ENCODE results near the gene OS9. TPM values are rescaled to one million over a fixed set of nuclear protein-coding genes. Genes with fewer than 3 reads are reported as not detected.
A peak's percentile ranks its signal among the peaks of the same experiment; 100 is the strongest.

Gene OS9
- total and polyA plus RNA-seq, 9 of the 15 experiments (the other 6 are each of a cell fraction or from before 2014, with no cell fraction given), result 4.6 to 105 (median 89.5) TPM

DNA sequence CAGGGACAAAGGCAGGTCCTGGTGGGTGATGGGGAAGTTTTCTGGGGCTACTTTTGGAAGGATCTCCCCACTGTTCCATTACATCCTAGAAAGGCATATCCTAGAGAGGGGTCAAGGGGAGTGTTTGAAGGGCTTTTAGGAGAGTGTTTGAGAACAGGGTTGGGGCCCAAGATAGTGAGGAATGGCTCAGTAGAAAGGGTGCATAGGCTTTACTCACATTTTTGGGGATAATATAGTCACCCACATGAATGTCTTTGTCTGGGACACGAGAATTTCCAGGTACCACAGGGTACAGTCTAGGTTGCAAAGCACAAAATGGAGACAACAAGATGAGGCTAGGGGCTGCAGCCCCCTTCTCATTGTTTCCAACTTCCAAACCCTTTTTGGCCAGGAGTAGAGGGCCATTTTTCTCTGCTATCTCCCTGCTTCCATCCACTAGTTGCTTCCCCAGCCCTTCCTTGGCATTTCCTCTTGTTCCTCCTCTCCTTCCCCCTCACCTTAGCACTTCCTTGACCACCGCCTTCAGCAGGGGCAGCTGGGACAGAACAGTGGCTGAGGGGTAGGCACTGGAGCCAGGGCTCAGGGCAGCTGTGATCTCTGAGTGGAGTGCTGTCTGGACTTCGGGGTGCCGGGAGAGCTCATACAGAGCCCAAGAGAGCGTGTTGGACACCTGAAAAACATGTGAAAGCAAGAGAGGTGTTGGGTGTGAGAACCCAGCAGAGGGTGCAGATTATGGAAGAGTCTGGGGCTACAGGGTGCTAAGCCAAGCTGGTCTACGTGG is 70.1 kb downstream of the OS9 start:
- H3K4me3 ChIP-seq, result no peak overlapping the region
- ChIA-PET CTCF (ENCODE audit: low intra/inter-chr PET ratio) (no interaction called here), POLR2A (interaction anchor here (0.7 kb wide), 2 partner anchors 8 to 122 kb away, joined by 3 to 5 read pairs; partner anchors contain the start of genes EEF1AKMT3 and METTL1)
- H3K27ac ChIP-seq (ENCODE audit: extremely low read depth, low read depth, low read length), result no peak overlapping the region
- H3K4me2 ChIP-seq (ENCODE audit: insufficient read depth, low read length), result no peak overlapping the region
- no peaks in the 10 kb centered on the region for H3K9me3 ChIP-seq (replicated peaks; ENCODE audit: control insufficient read depth, insufficient read depth, low read depth, low read length)
- 0 out of 4 replicates have a peak overlapping the region, but pooled peaks of 1 of the 2 experiments have one; percentile 22 for H3K9ac ChIP-seq (ENCODE audit: insufficient read depth in 1 of 2, low read depth in 2 of 2, low read length in 2 of 2)
- no peaks in the 10 kb centered on the region for H4K20me1 ChIP-seq (replicated peaks; ENCODE audit: control insufficient read depth, insufficient read depth, low read length)
- in situ Hi-C loops (cut with MboI) (no loop called here), intact Hi-C loops (cut with micrococcal nuclease) (no loop called here)
- DNase-seq (ENCODE audit: extremely low read depth in 1 of 4, low spot score in 3 of 4) (no peak), FAIRE-seq (no peak), ATAC-seq (no peak)
- no peaks in the 10 kb centered on the region for H3K27me3 ChIP-seq (ENCODE audit: control insufficient read depth in 2 of 2, insufficient read depth in 2 of 2, low read length in 2 of 2)
- no peaks in the 10 kb centered on the region for H3K79me2 ChIP-seq (ENCODE audit: control insufficient read depth, insufficient read depth, low read length)
- H3K9me1 ChIP-seq (ENCODE audit: control insufficient read depth, insufficient read depth, low read length), result no peaks in the 10 kb centered on the region
- peaks cover 8 to 25% of the 10 kb centered on the region in 2 experiments for H3K4me1 ChIP-seq (replicated peaks in 1 of 2; ENCODE audit: control insufficient read depth in 2 of 2, insufficient read depth in 2 of 2, low read length in 2 of 2)
- H2AFZ ChIP-seq (ENCODE audit: low read depth, low read length), result no peak overlapping the region
- BruUV-seq (replicated peaks), result no TSS peak
- 58% methylated on average over 6 of the region's 6 CpGs for WGBS (ENCODE audit: insufficient coverage, low coverage, missing lambda C conversion rate)
- peaks cover 14% of the 10 kb centered on the region; the same call in 2 of the 3 replicates for H3K36me3 ChIP-seq (ENCODE audit: control insufficient read depth, insufficient read depth, low read length)
- TF ChIP-seq HMG20B (CRISPR knock-in tag; IDR thresholded peaks at IDR 0.05) (no peak), KAT7 (CRISPR knock-in tag; IDR thresholded peaks at IDR 0.05; ENCODE audit: borderline replicate concordance) (no peak), PHTF2 (CRISPR knock-in tag; IDR thresholded peaks at IDR 0.05) (no peak)
- TF ChIP-seq, protein P1, sequence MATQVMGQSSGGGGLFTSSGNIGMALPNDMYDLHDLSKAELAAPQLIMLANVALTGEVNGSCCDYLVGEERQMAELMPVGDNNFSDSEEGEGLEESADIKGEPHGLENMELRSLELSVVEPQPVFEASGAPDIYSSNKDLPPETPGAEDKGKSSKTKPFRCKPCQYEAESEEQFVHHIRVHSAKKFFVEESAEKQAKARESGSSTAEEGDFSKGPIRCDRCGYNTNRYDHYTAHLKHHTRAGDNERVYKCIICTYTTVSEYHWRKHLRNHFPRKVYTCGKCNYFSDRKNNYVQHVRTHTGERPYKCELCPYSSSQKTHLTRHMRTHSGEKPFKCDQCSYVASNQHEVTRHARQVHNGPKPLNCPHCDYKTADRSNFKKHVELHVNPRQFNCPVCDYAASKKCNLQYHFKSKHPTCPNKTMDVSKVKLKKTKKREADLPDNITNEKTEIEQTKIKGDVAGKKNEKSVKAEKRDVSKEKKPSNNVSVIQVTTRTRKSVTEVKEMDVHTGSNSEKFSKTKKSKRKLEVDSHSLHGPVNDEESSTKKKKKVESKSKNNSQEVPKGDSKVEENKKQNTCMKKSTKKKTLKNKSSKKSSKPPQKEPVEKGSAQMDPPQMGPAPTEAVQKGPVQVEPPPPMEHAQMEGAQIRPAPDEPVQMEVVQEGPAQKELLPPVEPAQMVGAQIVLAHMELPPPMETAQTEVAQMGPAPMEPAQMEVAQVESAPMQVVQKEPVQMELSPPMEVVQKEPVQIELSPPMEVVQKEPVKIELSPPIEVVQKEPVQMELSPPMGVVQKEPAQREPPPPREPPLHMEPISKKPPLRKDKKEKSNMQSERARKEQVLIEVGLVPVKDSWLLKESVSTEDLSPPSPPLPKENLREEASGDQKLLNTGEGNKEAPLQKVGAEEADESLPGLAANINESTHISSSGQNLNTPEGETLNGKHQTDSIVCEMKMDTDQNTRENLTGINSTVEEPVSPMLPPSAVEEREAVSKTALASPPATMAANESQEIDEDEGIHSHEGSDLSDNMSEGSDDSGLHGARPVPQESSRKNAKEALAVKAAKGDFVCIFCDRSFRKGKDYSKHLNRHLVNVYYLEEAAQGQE (IDR thresholded peaks at IDR 0.05; ENCODE audit: borderline replicate concordance), result no peak
- TF ChIP-seq, protein P1 (CRISPR knock-in tag; IDR thresholded peaks at IDR 0.05; ENCODE audit: low read depth), result no peak
- TF ChIP-seq, protein P2, sequence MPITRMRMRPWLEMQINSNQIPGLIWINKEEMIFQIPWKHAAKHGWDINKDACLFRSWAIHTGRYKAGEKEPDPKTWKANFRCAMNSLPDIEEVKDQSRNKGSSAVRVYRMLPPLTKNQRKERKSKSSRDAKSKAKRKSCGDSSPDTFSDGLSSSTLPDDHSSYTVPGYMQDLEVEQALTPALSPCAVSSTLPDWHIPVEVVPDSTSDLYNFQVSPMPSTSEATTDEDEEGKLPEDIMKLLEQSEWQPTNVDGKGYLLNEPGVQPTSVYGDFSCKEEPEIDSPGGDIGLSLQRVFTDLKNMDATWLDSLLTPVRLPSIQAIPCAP (CRISPR knock-in tag; IDR thresholded peaks at IDR 0.05; ENCODE audit: borderline replicate concordance), result no peak
- TF ChIP-seq, protein P3, sequence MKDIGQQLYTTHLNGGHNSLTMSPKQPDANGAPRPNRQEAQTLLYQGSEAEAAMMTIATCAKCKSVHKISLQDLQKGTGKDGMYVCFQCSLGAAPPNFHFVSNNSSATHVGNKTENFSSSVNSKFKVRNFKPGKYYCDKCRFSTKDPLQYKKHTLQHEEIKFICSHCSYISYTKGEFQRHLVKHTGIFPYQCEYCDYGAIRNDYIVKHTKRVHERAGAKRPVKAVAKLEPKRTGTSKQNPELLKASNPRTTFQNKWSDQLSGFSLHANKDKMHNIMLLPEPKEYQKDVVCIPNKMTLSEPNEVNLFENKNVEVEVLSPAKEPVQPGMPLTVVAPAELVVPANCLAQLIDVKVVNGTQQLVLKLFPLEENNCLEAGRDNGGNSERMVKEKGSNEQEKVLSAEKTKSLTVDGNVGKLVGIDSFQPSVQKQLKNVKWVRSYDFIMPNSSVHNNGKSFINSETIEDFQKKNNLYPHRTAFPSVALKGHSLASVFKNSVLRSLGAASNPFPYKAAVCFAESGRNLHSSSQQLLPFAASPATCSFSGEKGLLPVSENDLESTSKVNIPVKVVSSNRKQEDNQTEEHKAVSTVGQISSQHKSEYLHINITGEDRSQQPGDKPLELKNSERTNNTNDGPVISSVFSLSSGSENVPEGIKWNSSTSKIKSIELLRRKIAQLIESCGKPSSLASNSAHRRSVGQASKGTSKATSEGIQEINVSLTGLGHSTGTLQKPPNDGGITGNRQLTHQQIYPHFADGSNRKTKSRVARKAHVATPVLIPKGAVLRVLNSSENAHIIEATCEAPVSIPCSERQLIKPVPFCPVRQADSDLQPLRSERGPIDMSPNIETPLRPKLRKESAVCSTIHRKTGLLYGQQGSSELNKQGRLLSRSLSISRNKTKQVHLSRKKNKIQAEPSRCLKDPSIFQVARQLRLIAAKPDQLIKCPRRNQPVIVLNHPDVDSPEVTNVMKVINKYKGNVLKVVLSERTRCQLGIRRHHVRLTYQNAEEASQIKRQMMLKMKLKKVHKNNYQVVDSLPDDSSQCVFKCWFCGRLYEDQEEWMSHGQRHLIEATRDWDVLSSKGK (CRISPR knock-in tag; IDR thresholded peaks at IDR 0.05), result no peak
